SK-N-SH (cell line): Measurements from ENCODE around the gene IL17B. TPM values are rescaled to one million over a fixed set of nuclear protein-coding genes. Genes with fewer than 3 reads are reported as not detected.

Source experiments
- CTCF ChIA-PET: fragments of 300-600, 350-600 bp; formaldehyde crosslinking; extraction: SDS; loops from one replicate; lab custom pipeline; 2021; lab: Yijun Ruan, JAX
- POLR2A ChIA-PET: fragments of 350-600 bp; sonication (Branson Sonifier 250); formaldehyde crosslinking; extraction: SDS; loops from one replicate; lab custom pipeline; 2020; ENCODE audit warnings: antibody characterized with exemption, inconsistent platforms; lab: Yijun Ruan, JAX
- DNase-seq: peaks from one replicate; pipeline ENCODE4 v3.0.0; 2012
- H2AFZ ChIP-seq: fragments of 200-600 bp; sonication (generic); 2 replicates; pipeline ENCODE4 v1.8.1; 2016; ENCODE audit warnings: antibody characterized with exemption, mild to moderate bottlenecking, low read depth
- H3F3A ChIP-seq: fragments of 200-600 bp; sonication (generic); replicated peaks from 2 replicates; pipeline ENCODE3; 2016; ENCODE audit warnings: antibody characterized with exemption, mild to moderate bottlenecking; ENCODE audit not compliant: insufficient read depth
- H3K27ac ChIP-seq, 2 experiments: fragments of 200-500 bp in 1 of 2; fragments of 200-600 bp in 1 of 2; sonication (Bioruptor generic) in 1 of 2; sonication (generic), shearing (Covaris generic) in 1 of 2; 2 replicates each; pipeline versions ENCODE4 v1.5.1 to v1.6.1; 2014 to 2016; ENCODE audit warnings: low read depth in 2 of 2, inconsistent platforms in 1 of 2, low read length in 1 of 2, mild to moderate bottlenecking in 1 of 2, mixed read lengths in 1 of 2
- H3K27me3 ChIP-seq: fragments of 200-600 bp; sonication (generic), shearing (Covaris generic); 2 replicates; pipeline ENCODE4 v1.6.1; 2016; ENCODE audit warnings: mixed run types; ENCODE audit not compliant: insufficient read depth
- H3K36me3 ChIP-seq, 2 experiments: fragments of 200-500 bp in 1 of 2; fragments of 200-600 bp in 1 of 2; sonication (Bioruptor generic) in 1 of 2; sonication (generic) in 1 of 2; replicated peaks in 1 of 2; 2 replicates each; pipeline versions ENCODE3 to v1.5.1; 2014 to 2016; ENCODE audit warnings: low read length in 1 of 2, mild to moderate bottlenecking in 1 of 2; ENCODE audit not compliant: insufficient read depth in 2 of 2, control insufficient read depth in 1 of 2
- H3K4me1 ChIP-seq, 2 experiments: fragments of 200-500 bp in 1 of 2; fragments of 200-600 bp in 1 of 2; sonication (Bioruptor generic) in 1 of 2; sonication (generic), shearing (Covaris generic) in 1 of 2; 2 replicates each; pipeline versions ENCODE4 v1.5.1 to v1.6.1; 2014 to 2016; ENCODE audit warnings: low read depth in 1 of 2, low read length in 1 of 2, mixed run types in 1 of 2; ENCODE audit not compliant: insufficient read depth in 2 of 2, control insufficient read depth in 1 of 2
- H3K4me2 ChIP-seq: fragments of 200-600 bp; sonication (generic), shearing (Covaris generic); 2 replicates; pipeline ENCODE4 v1.6.1; 2017; ENCODE audit warnings: mixed run types
- H3K4me3 ChIP-seq, 2 experiments: fragments of 200-500 bp in 1 of 2; fragments of 200-600 bp in 1 of 2; sonication (Bioruptor generic) in 1 of 2; sonication (generic), shearing (Covaris generic) in 1 of 2; 2 replicates each; pipeline versions ENCODE4 v1.5.1 to v1.8.1; 2014 to 2016; ENCODE audit warnings: low read depth in 2 of 2, inconsistent platforms in 1 of 2, low read length in 1 of 2, mild to moderate bottlenecking in 1 of 2, mixed read lengths in 1 of 2, moderate library complexity in 1 of 2
- H3K79me2 ChIP-seq: fragments of 200-600 bp; sonication (generic); 2 replicates; pipeline ENCODE4 v1.8.1; 2017; ENCODE audit warnings: mild to moderate bottlenecking; ENCODE audit not compliant: insufficient read depth
- H3K9ac ChIP-seq: fragments of 200-600 bp; sonication (generic); 2 replicates; pipeline ENCODE4 v1.6.1; 2017; ENCODE audit warnings: mixed run types
- H3K9me2 ChIP-seq: fragments of 200-600 bp; sonication (generic); 2 replicates; pipeline ENCODE4 v1.6.1; 2017; ENCODE audit warnings: mixed run types
- H3K9me3 ChIP-seq: fragments of 200-600 bp; sonication (generic); 2 replicates; pipeline ENCODE4 v1.6.1; 2017; ENCODE audit warnings: mixed run types, mild to moderate bottlenecking, moderate library complexity
- H4K20me1 ChIP-seq: fragments of 200-600 bp; sonication (generic); 2 replicates; pipeline ENCODE4 v1.6.1; 2017; ENCODE audit warnings: mild to moderate bottlenecking, mixed run types; ENCODE audit not compliant: insufficient read depth
- CHD2 ChIP-seq: fragments of 150-350 bp; IDR thresholded peaks from 2 replicates; pipeline ENCODE4 v1.6.1; 2018; ENCODE audit warnings: low read length; ENCODE audit not compliant: partially characterized antibody
- ELF1 ChIP-seq: IDR thresholded peaks from 2 replicates; pipeline ENCODE4 v1.4.0; 2012
- EP300 ChIP-seq, 2 experiments: IDR thresholded peaks; 2 replicates each; pipeline versions ENCODE4 v1.4.0 to v1.6.1; 2012; ENCODE audit warnings: borderline replicate concordance in 1 of 2, low read depth in 1 of 2, low read length in 1 of 2
- FOXJ3 ChIP-seq: sonication (generic); formaldehyde crosslinking; IDR thresholded peaks from 2 replicates; pipeline ENCODE4 v1.5.1; 2020; ENCODE audit warnings: mild to moderate bottlenecking, missing genetic modification reagents
- FOXM1 ChIP-seq: IDR thresholded peaks from 2 replicates; pipeline ENCODE4 v1.4.0; 2012; ENCODE audit warnings: low read depth, mild to moderate bottlenecking
- GABPA ChIP-seq: IDR thresholded peaks from 2 replicates; pipeline ENCODE4 v1.4.0; 2012; ENCODE audit warnings: low read depth, mild to moderate bottlenecking
- GATA2 ChIP-seq: sonication (generic); formaldehyde crosslinking; IDR thresholded peaks from 2 replicates; pipeline ENCODE4 v1.5.0; 2020; ENCODE audit warnings: mild to moderate bottlenecking, missing genetic modification reagents
- JUND ChIP-seq: IDR thresholded peaks from 2 replicates; pipeline ENCODE4 v1.4.0; 2012
- MAX ChIP-seq: IDR thresholded peaks from 2 replicates; pipeline ENCODE4 v1.4.0; 2012; ENCODE audit warnings: low read depth
- MXI1 ChIP-seq: IDR thresholded peaks from 2 replicates; pipeline ENCODE4 v1.6.1; 2012; ENCODE audit warnings: mild to moderate bottlenecking, low read depth, low read length, improper control_type of control experiment
- POLR2AphosphoS5 ChIP-seq: IDR thresholded peaks from 2 replicates; pipeline ENCODE4 v1.6.1; 2012; ENCODE audit warnings: low read depth, low read length
- RAD21 ChIP-seq: IDR thresholded peaks from 2 replicates; pipeline ENCODE4 v1.6.1; 2012; ENCODE audit warnings: mild to moderate bottlenecking, low read length
- REST ChIP-seq: IDR thresholded peaks from 2 replicates; pipeline ENCODE4 v1.6.1; 2012; ENCODE audit warnings: mild to moderate bottlenecking, low read depth, low read length, moderate library complexity
- RXRA ChIP-seq: IDR thresholded peaks from 2 replicates; pipeline ENCODE4 v1.4.0; 2012; ENCODE audit warnings: low read depth, mild to moderate bottlenecking, borderline replicate concordance
- SMC3 ChIP-seq: IDR thresholded peaks from 2 replicates; pipeline ENCODE4 v1.6.1; 2012; ENCODE audit warnings: low read depth, low read length, improper control_type of control experiment
- TEAD4 ChIP-seq: IDR thresholded peaks from 2 replicates; pipeline ENCODE4 v1.4.0; 2012; ENCODE audit warnings: mild to moderate bottlenecking, borderline replicate concordance; ENCODE audit not compliant: insufficient read depth
- WGBS: methylation state at CpG from one replicate; pipeline ENCODE4 v1.1.6; 2017; ENCODE audit warnings: low lambda C conversion rate; 5-methylcytosine and 5-hydroxymethylcytosine counted together
- polyA plus RNA-seq, 3 experiments: library from polyadenylated mRNA; depleted of rRNA; stranded (reverse); fragments of >200 nt; gene quantifications; 2 replicates each; pipeline ENCODE4 v1.2.3, GENCODE V29; 2012
- TF ChIP-seq, protein P1 (sequence below): fragments of 200-600 bp; sonication (generic); IDR thresholded peaks from 2 replicates; pipeline ENCODE4 v1.6.1; 2017; ENCODE audit warnings: antibody characterized with exemption, mild to moderate bottlenecking, moderate library complexity
- TF ChIP-seq, protein P2 (sequence below): fragments of 150-350 bp; IDR thresholded peaks from 2 replicates; pipeline ENCODE4 v1.6.1; 2017; ENCODE audit warnings: antibody characterized with exemption, low read length, low read depth, borderline replicate concordance

IL17B gene
- polyA plus RNA-seq, 1 of the 3 experiments (the other 2 are of a cell fraction) = 0.16 TPM

- POLR2A ChIA-PET = interaction anchor here (0.6 to 1.8 kb wide), 4 partner anchors 9 to 67 kb away, joined by 3 to 9 read pairs (median 6); partner anchors contain the start of gene PCYOX1L
- H3K9me2 ChIP-seq = no peaks in the 10 kb centered on the region
- H3K79me2 ChIP-seq = no peaks in the 10 kb centered on the region
- TF ChIP-seq, protein P1, sequence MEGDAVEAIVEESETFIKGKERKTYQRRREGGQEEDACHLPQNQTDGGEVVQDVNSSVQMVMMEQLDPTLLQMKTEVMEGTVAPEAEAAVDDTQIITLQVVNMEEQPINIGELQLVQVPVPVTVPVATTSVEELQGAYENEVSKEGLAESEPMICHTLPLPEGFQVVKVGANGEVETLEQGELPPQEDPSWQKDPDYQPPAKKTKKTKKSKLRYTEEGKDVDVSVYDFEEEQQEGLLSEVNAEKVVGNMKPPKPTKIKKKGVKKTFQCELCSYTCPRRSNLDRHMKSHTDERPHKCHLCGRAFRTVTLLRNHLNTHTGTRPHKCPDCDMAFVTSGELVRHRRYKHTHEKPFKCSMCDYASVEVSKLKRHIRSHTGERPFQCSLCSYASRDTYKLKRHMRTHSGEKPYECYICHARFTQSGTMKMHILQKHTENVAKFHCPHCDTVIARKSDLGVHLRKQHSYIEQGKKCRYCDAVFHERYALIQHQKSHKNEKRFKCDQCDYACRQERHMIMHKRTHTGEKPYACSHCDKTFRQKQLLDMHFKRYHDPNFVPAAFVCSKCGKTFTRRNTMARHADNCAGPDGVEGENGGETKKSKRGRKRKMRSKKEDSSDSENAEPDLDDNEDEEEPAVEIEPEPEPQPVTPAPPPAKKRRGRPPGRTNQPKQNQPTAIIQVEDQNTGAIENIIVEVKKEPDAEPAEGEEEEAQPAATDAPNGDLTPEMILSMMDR = peak; percentile 88
- TF ChIP-seq RAD21 = peak; percentile 87
- no peak for TF ChIP-seq MXI1
- TF ChIP-seq CHD2 = peak; percentile 20
- TF ChIP-seq SMC3 = peak; percentile 81
- no peak for TF ChIP-seq FOXJ3 (CRISPR knock-in tag)
- TF ChIP-seq, all 33 proteins: peak for 4
- Histone ChIP-seq H4K20me1 (no peaks in the 10 kb centered on the region), H3F3A (no peaks in the 10 kb centered on the region), H3K4me2 (no peak overlapping the region), H3K36me3 (no peaks in the 10 kb centered on the region), H3K4me1 (peaks cover 0 to 14% of the 10 kb centered on the region in 2 experiments; a peak in 1 of 4 replicates), H3K4me3 (no peak overlapping the region; a peak in 1 of 4 replicates), H3K9ac (no peak overlapping the region), H2AFZ (no peak overlapping the region), H3K27ac (no peak overlapping the region; a peak in 1 of 4 replicates), H3K9me3 (no peaks in the 10 kb centered on the region), H3K27me3 (no peaks in the 10 kb centered on the region)
- CTCF ChIA-PET = interaction anchor here (0.6 to 41.4 kb wide), 38 partner anchors 9 to 266 kb away, joined by 3 to 1751 read pairs (median 6); partner anchors contain the start of genes CSNK1A1, IL17B and PCYOX1L
- WGBS = 17% methylated on average over 8 of the region's 14 CpGs
- peak; percentile 87 for DNase-seq
These were observed 11.7 kb downstream of the IL17B start for GRCh38 chr5:149367249-149367971.

DNA sequence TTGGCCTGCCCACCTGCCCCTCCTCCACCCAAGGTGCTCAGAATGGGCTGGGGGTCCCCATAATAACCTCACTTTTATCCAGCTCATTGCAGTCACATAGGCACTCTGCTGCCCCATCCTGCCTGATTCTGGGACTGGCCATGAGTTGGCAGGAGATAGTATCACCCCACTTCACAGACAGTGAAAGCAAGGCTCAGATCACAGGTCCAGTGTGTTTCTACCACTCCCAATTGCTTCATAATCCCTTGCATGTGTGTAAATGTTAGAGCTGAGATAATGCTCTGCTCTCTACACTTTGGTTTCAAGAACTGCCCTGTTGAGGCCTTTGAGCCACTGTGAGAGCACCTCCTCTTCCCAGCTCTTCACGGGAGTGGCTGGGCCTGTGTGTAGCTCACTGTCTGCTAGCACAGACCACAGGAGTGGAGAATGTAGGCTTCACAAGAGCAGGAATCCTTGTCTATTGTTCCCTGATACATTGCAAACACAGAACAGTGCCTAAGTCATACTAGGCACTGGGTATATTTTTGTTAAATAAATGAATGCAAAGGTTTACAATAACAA is 12.8 kb downstream of the IL17B start:
- 100% methylated on average over 1 of the region's 1 CpG for WGBS
- no peaks in the 10 kb centered on the region for H3K27me3 ChIP-seq
- H3K4me3 ChIP-seq = no peak overlapping the region
- no peak for DNase-seq
- H3K4me1 ChIP-seq = peaks cover 0 to 14% of the 10 kb centered on the region in 2 experiments; a peak in 1 of 4 replicates
- no peaks in the 10 kb centered on the region for H3K9me3 ChIP-seq
- H3K9ac ChIP-seq = no peak overlapping the region
- no peaks in the 10 kb centered on the region for H3K79me2 ChIP-seq
- no peak overlapping the region for H3K27ac ChIP-seq
- H3K9me2 ChIP-seq = no peaks in the 10 kb centered on the region
- H3K4me2 ChIP-seq = no peak overlapping the region
- H3K36me3 ChIP-seq = no peaks in the 10 kb centered on the region
- ChIA-PET CTCF (interaction anchor here (1.4 to 41.4 kb wide), 10 partner anchors 9 to 199 kb away, joined by 4 to 1751 read pairs (median 32); partner anchors contain the start of genes CSNK1A1, IL17B and PCYOX1L), POLR2A (interaction anchor here (0.7 to 1.8 kb wide), 2 partner anchors 8 to 54 kb away, joined by 3 to 8 read pairs; partner anchors contain the start of gene PCYOX1L)
- TF ChIP-seq SMC3 = no peak
- no peak for TF ChIP-seq CHD2
- TF ChIP-seq RXRA = no peak
- no peak for TF ChIP-seq GATA2 (CRISPR knock-in tag)
- TF ChIP-seq MAX = no peak
- no peak for TF ChIP-seq ELF1
- TF ChIP-seq REST = no peak
- TF ChIP-seq FOXM1 = no peak
- TF ChIP-seq JUND = no peak
- TF ChIP-seq TEAD4 = no peak
- no peak for TF ChIP-seq POLR2AphosphoS5
- no peak for TF ChIP-seq FOXJ3 (CRISPR knock-in tag)
- TF ChIP-seq EP300 (IDR thresholded peaks at IDR 0.05; ENCODE audit: borderline replicate concordance in 1 of 2, low read depth in 1 of 2, low read length in 1 of 2) = no peak
- TF ChIP-seq MXI1 = no peak
- TF ChIP-seq, protein P2, sequence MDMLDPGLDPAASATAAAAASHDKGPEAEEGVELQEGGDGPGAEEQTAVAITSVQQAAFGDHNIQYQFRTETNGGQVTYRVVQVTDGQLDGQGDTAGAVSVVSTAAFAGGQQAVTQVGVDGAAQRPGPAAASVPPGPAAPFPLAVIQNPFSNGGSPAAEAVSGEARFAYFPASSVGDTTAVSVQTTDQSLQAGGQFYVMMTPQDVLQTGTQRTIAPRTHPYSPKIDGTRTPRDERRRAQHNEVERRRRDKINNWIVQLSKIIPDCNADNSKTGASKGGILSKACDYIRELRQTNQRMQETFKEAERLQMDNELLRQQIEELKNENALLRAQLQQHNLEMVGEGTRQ = no peak
- no peak for TF ChIP-seq GABPA
- no peak overlapping the region for H2AFZ ChIP-seq
- H3F3A ChIP-seq = no peaks in the 10 kb centered on the region
- no peaks in the 10 kb centered on the region for H4K20me1 ChIP-seq
